ENCODE results near the gene ESCO1.

Gene ESCO1

GRCh38 chr18:21538230-21538629, 62.3 kb downstream of the ESCO1 start:
- Histone ChIP-seq H3K9me3 (ENCODE audit: control insufficient read depth in 5 of 5, low read length in 5 of 5) (no peaks in the 10 kb centered on the region), H3K27ac (ENCODE audit: low read depth, low read length) (no peak overlapping the region), H3K9ac (ENCODE audit: low read length in 5 of 5) (no peak overlapping the region), H3K36me3 (ENCODE audit: control insufficient read depth in 5 of 5, insufficient read depth in 5 of 5, low read length in 5 of 5) (peaks cover 15 to 46% (median 22%) of the 10 kb centered on the region in 5 donors), H3K27me3 (ENCODE audit: control insufficient read depth in 5 of 5, insufficient read depth in 4 of 5, low read length in 5 of 5) (no peaks in the 10 kb centered on the region), H3K4me1 (ENCODE audit: control insufficient read depth in 5 of 5, insufficient read depth in 5 of 5, low read length in 5 of 5) (no peaks in the 10 kb centered on the region), H3K4me3 (ENCODE audit: low read depth in 1 of 5, low read length in 5 of 5) (no peak overlapping the region)

DNA sequence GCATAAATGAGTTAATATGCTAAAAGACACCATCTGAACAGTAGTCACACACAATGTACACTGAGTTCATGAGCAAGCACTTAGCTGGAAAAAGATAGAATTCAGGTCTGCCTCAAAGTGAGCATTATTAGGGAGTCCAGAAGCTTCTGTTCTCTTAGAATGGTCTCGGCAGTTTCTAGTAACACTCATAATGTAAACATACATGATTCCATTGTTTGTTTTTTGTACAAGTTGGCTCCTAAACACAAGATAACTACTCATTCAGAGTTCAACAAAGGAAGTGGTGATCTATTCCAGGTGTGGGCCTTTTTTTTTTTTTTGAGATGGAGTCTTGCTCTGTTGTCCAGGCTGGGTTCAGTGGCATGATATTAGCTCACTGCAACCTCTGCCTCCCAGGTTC, 66.2 kb downstream of the ESCO1 start:
- Histone ChIP-seq H3K4me1 (ENCODE audit: control insufficient read depth in 5 of 5, insufficient read depth in 5 of 5, low read length in 5 of 5) (no peaks in the 10 kb centered on the region), H3K9me3 (ENCODE audit: control insufficient read depth in 5 of 5, low read length in 5 of 5) (no peaks in the 10 kb centered on the region), H3K27me3 (ENCODE audit: control insufficient read depth in 5 of 5, insufficient read depth in 4 of 5, low read length in 5 of 5) (no peaks in the 10 kb centered on the region), H3K36me3 (ENCODE audit: control insufficient read depth in 5 of 5, insufficient read depth in 5 of 5, low read length in 5 of 5) (peaks cover 28 to 66% (median 40%) of the 10 kb centered on the region in 5 donors), H3K27ac (ENCODE audit: low read depth, low read length) (no peak overlapping the region), H3K9ac (ENCODE audit: low read length in 5 of 5) (no peak overlapping the region), H3K4me3 (ENCODE audit: low read depth in 1 of 5, low read length in 5 of 5) (no peak overlapping the region)

- Histone ChIP-seq H3K36me3 (ENCODE audit: control insufficient read depth in 5 of 5, insufficient read depth in 5 of 5, low read length in 5 of 5) (peaks cover 29 to 53% (median 32%) of the 10 kb centered on the region in 5 donors), H3K27me3 (ENCODE audit: control insufficient read depth in 5 of 5, insufficient read depth in 4 of 5, low read length in 5 of 5) (no peaks in the 10 kb centered on the region), H3K9ac (ENCODE audit: low read length in 5 of 5) (no peak overlapping the region), H3K27ac (ENCODE audit: low read depth, low read length) (no peak overlapping the region), H3K4me3 (ENCODE audit: low read depth in 1 of 5, low read length in 5 of 5) (no peak overlapping the region), H3K4me1 (ENCODE audit: control insufficient read depth in 5 of 5, insufficient read depth in 5 of 5, low read length in 5 of 5) (no peaks in the 10 kb centered on the region), H3K9me3 (ENCODE audit: control insufficient read depth in 5 of 5, low read length in 5 of 5) (no peaks in the 10 kb centered on the region)
These were observed 74.0 kb downstream of the ESCO1 start for GRCh38 chr18:21526463-21526862.

- H3K9ac ChIP-seq (ENCODE audit: low read length in 5 of 5) = no peak overlapping the region
- no peaks in the 10 kb centered on the region for H3K4me1 ChIP-seq (ENCODE audit: control insufficient read depth in 5 of 5, insufficient read depth in 5 of 5, low read length in 5 of 5)
- no peak overlapping the region for H3K4me3 ChIP-seq (ENCODE audit: low read depth in 1 of 5, low read length in 5 of 5)
- no peak overlapping the region for H3K27ac ChIP-seq (ENCODE audit: low read depth, low read length)
- peaks cover 23 to 50% (median 29%) of the 10 kb centered on the region in 5 donors for H3K36me3 ChIP-seq (ENCODE audit: control insufficient read depth in 5 of 5, insufficient read depth in 5 of 5, low read length in 5 of 5)
- H3K27me3 ChIP-seq (ENCODE audit: control insufficient read depth in 5 of 5, insufficient read depth in 4 of 5, low read length in 5 of 5) = no peaks in the 10 kb centered on the region
- no peaks in the 10 kb centered on the region for H3K9me3 ChIP-seq (ENCODE audit: control insufficient read depth in 5 of 5, low read length in 5 of 5)
These were observed 74.6 kb downstream of the ESCO1 start for GRCh38 chr18:21525916-21526315.

DNA sequence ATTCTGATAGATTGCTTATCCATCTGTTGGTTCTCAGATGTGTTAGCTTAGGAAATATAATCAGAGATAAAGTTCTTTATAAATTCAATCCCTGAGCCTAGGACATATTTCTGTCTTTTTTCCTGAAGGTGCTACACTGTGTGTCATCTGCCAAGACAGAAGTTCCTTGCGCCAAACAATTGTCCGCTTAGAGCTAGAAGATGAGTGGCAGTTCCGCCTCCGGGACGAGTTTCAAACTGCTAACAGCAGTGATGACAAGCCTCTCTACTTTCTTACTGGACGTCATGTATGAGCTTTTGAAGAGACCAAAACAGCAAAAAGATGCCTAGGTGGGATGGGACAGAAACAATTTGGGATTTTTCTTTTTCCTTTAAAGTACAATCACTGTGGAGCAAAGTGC, 78.0 kb downstream of the ESCO1 start:
- no peaks in the 10 kb centered on the region for H3K4me1 ChIP-seq (ENCODE audit: control insufficient read depth in 5 of 5, insufficient read depth in 5 of 5, low read length in 5 of 5)
- H3K9me3 ChIP-seq (ENCODE audit: control insufficient read depth in 5 of 5, low read length in 5 of 5) = no peaks in the 10 kb centered on the region
- no peaks in the 10 kb centered on the region for H3K27me3 ChIP-seq (ENCODE audit: control insufficient read depth in 5 of 5, insufficient read depth in 4 of 5, low read length in 5 of 5)
- H3K36me3 ChIP-seq (ENCODE audit: control insufficient read depth in 5 of 5, insufficient read depth in 5 of 5, low read length in 5 of 5) = peaks cover 18 to 40% (median 31%) of the 10 kb centered on the region in 5 donors
- no peak overlapping the region for H3K4me3 ChIP-seq (ENCODE audit: low read depth in 1 of 5, low read length in 5 of 5)
- H3K27ac ChIP-seq (ENCODE audit: low read depth, low read length) = no peak overlapping the region
- H3K9ac ChIP-seq (ENCODE audit: low read length in 5 of 5) = no peak overlapping the region

- Histone ChIP-seq H3K27ac (ENCODE audit: low read depth, low read length) (no peak overlapping the region), H3K27me3 (ENCODE audit: control insufficient read depth in 5 of 5, insufficient read depth in 4 of 5, low read length in 5 of 5) (no peaks in the 10 kb centered on the region), H3K4me1 (ENCODE audit: control insufficient read depth in 5 of 5, insufficient read depth in 5 of 5, low read length in 5 of 5) (no peaks in the 10 kb centered on the region), H3K4me3 (ENCODE audit: low read depth in 1 of 5, low read length in 5 of 5) (no peak overlapping the region), H3K36me3 (ENCODE audit: control insufficient read depth in 5 of 5, insufficient read depth in 5 of 5, low read length in 5 of 5) (peaks cover 9 to 39% (median 24%) of the 10 kb centered on the region in 5 donors), H3K9me3 (ENCODE audit: control insufficient read depth in 5 of 5, low read length in 5 of 5) (no peaks in the 10 kb centered on the region), H3K9ac (ENCODE audit: low read length in 5 of 5) (no peak overlapping the region)
These were observed 86.8 kb downstream of the ESCO1 start for GRCh38 chr18:21513741-21514140.

DNA sequence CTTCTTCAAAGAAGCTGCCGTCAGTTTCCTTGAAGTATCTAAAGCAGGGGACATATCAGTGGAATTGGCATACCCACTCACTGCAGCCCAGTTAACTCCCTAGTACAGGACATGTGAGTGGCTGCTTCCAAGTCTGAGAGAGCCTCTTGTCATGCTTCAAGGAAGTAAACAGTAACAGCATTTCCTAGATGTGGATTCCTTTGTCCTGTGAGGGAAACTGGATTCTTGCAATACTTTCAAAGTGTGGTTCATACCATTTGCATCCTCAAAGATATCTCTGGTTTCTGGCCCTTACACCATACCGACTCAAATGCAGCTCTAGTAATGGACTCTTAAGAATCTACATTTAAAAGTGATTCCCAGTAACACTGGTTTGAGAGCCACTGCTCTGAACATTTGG, 87.2 kb downstream of the ESCO1 start:
- H3K4me1 ChIP-seq (ENCODE audit: control insufficient read depth in 5 of 5, insufficient read depth in 5 of 5, low read length in 5 of 5) = no peaks in the 10 kb centered on the region

DNA sequence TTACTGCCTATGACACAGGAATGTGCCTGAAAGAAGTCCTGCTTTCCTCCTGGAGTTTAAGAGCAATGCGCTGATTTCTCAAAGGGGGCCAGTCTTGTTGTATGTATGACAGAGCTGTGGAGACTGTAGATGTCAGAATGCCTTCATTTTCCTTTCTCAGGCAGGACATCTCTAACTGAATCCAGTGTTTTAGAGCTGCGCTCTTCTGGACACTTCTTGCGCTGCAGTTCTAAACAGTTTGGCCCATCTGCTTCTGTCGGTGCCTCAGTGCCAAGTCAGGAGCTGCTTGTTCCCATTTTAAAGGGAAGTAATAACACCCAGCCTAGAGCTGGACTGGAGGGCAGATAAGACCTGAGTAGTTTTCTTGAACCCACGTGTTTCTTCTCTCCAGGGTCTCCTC, 91.4 kb downstream of the ESCO1 start:
- H3K27me3 ChIP-seq (ENCODE audit: control insufficient read depth in 5 of 5, insufficient read depth in 4 of 5, low read length in 5 of 5) = no peaks in the 10 kb centered on the region
- H3K9me3 ChIP-seq (ENCODE audit: control insufficient read depth in 5 of 5, low read length in 5 of 5) = no peaks in the 10 kb centered on the region
- H3K4me1 ChIP-seq (ENCODE audit: control insufficient read depth in 5 of 5, insufficient read depth in 5 of 5, low read length in 5 of 5) = no peaks in the 10 kb centered on the region
- H3K36me3 ChIP-seq (ENCODE audit: control insufficient read depth in 5 of 5, insufficient read depth in 5 of 5, low read length in 5 of 5) = peaks cover 6 to 21% (median 12%) of the 10 kb centered on the region in 5 donors
- H3K9ac ChIP-seq (ENCODE audit: low read length in 5 of 5) = no peak overlapping the region
- no peak overlapping the region for H3K4me3 ChIP-seq (ENCODE audit: low read depth in 1 of 5, low read length in 5 of 5)
- H3K27ac ChIP-seq (ENCODE audit: low read depth, low read length) = no peak overlapping the region

More for the DNA sequence above, 87.2 kb downstream of the ESCO1 start:
- Histone ChIP-seq H3K4me3 (ENCODE audit: low read depth in 1 of 5, low read length in 5 of 5) (no peak overlapping the region), H3K27me3 (ENCODE audit: control insufficient read depth in 5 of 5, insufficient read depth in 4 of 5, low read length in 5 of 5) (no peaks in the 10 kb centered on the region), H3K9me3 (ENCODE audit: control insufficient read depth in 5 of 5, low read length in 5 of 5) (no peaks in the 10 kb centered on the region), H3K27ac (ENCODE audit: low read depth, low read length) (no peak overlapping the region), H3K9ac (ENCODE audit: low read length in 5 of 5) (no peak overlapping the region), H3K36me3 (ENCODE audit: control insufficient read depth in 5 of 5, insufficient read depth in 5 of 5, low read length in 5 of 5) (peaks cover 9 to 38% (median 24%) of the 10 kb centered on the region in 5 donors)

DNA sequence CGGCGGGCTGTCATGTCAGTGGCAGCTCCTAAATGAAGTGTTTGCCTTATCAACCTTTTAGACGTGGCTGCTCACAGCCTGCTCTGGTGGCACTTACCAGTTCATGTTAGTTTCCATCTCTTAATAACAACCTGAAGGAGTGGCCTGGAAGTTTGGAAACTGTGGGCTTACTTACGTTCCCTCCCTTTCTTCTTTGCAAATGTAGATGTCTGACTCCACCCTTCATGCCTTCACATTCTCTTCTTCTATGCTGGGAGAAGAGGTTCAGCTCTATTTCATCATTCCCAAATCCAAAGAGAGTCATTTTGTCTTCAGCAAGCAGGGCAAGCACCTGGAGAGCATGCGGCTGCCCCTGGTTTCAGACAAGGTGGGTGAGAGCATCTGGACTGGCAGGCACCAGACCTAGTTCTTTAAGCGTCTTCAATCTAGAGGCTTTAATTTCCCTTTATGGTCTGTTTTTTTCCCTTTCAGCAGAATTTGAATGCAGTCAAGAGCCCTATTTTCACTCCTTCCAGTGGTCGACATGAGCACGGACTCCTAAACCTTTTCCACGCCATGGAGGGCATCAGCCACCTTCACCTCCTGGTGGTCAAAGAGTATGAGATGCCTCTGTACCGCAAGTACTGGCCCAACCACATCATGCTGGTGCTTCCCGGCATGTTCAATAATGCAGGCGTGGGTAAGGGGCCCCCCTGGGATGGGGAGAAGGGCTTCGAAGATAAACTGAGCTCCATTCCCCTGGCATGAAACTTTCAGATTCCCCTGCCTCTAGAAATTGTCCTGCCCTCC, 92.4 kb downstream of the ESCO1 start:
- H3K27ac ChIP-seq (ENCODE audit: low read depth, low read length) = no peak overlapping the region
- H3K9me3 ChIP-seq (ENCODE audit: control insufficient read depth in 5 of 5, low read length in 5 of 5) = no peaks in the 10 kb centered on the region
- no peak overlapping the region for H3K9ac ChIP-seq (ENCODE audit: low read length in 5 of 5)
- no peaks in the 10 kb centered on the region for H3K4me1 ChIP-seq (ENCODE audit: control insufficient read depth in 5 of 5, insufficient read depth in 5 of 5, low read length in 5 of 5)
- no peaks in the 10 kb centered on the region for H3K27me3 ChIP-seq (ENCODE audit: control insufficient read depth in 5 of 5, insufficient read depth in 4 of 5, low read length in 5 of 5)
- peaks cover 0 to 11% (median 8%) of the 10 kb centered on the region in 5 donors for H3K36me3 ChIP-seq (ENCODE audit: control insufficient read depth in 5 of 5, insufficient read depth in 5 of 5, low read length in 5 of 5)
- H3K4me3 ChIP-seq (ENCODE audit: low read depth in 1 of 5, low read length in 5 of 5) = no peak overlapping the region

- H3K27ac ChIP-seq (ENCODE audit: low read depth, low read length) = no peak overlapping the region
- H3K4me3 ChIP-seq (ENCODE audit: low read depth in 1 of 5, low read length in 5 of 5) = no peak overlapping the region
- H3K4me1 ChIP-seq (ENCODE audit: control insufficient read depth in 5 of 5, insufficient read depth in 5 of 5, low read length in 5 of 5) = no peaks in the 10 kb centered on the region
- no peaks in the 10 kb centered on the region for H3K9me3 ChIP-seq (ENCODE audit: control insufficient read depth in 5 of 5, low read length in 5 of 5)
- H3K27me3 ChIP-seq (ENCODE audit: control insufficient read depth in 5 of 5, insufficient read depth in 4 of 5, low read length in 5 of 5) = no peaks in the 10 kb centered on the region
- peaks cover 0 to 9% (median 0%) of the 10 kb centered on the region in 5 donors for H3K36me3 ChIP-seq (ENCODE audit: control insufficient read depth in 5 of 5, insufficient read depth in 5 of 5, low read length in 5 of 5)
- H3K9ac ChIP-seq (ENCODE audit: low read length in 5 of 5) = peak overlapping the region in 1 of 5 donors; percentile 1
These were observed 97.8 kb downstream of the ESCO1 start for GRCh38 chr18:21502661-21503060.

Data from subcutaneous abdominal adipose tissue (tissue), 5 donors.